Measurements from ENCODE around the gene DUSP5.

The DUSP5 gene

GRCh38 chr10:110481919-110482318 lies 15.8 kb upstream of the DUSP5 start:
- TF ChIP-seq CTCF (IDR thresholded peaks at IDR 0.05; ENCODE audit: low read depth, low read length, poor library complexity, severe bottlenecking) (no peak), EZH2phosphoT487 (IDR thresholded peaks at IDR 0.05; ENCODE audit: borderline replicate concordance, low read length) (no peak)
- Histone ChIP-seq H3K79me2 (ENCODE audit: control insufficient read depth, low read length) (no peaks in the 10 kb centered on the region), H3K4me2 (ENCODE audit: low read length) (no peak overlapping the region), H3K27me3 (ENCODE audit: control insufficient read depth, low read length) (peaks cover 12% of the 10 kb centered on the region), H3K4me1 (ENCODE audit: control insufficient read depth, low read length) (0 out of 2 replicates have a peak, but pooled peaks cover under 1% of the 10 kb centered on the region), H3K36me3 (ENCODE audit: control insufficient read depth, low read length) (no peaks in the 10 kb centered on the region), H3K4me3 (ENCODE audit: low read length) (no peak overlapping the region), H3K27ac (ENCODE audit: low read depth, low read length) (no peak overlapping the region), H4K20me1 (ENCODE audit: control insufficient read depth, insufficient read depth, low read depth, low read length) (no peaks in the 10 kb centered on the region), H3F3A (ENCODE audit: control insufficient read depth, insufficient read depth) (no peaks in the 10 kb centered on the region), H3K9me2 (replicated peaks; ENCODE audit: control insufficient read depth, low read length) (no peaks in the 10 kb centered on the region), H3K9me3 (ENCODE audit: control insufficient read depth, insufficient read depth, low read length) (no peaks in the 10 kb centered on the region)

- Histone ChIP-seq H3K36me3 (ENCODE audit: control insufficient read depth, low read length) (no peaks in the 10 kb centered on the region), H3K9me3 (ENCODE audit: control insufficient read depth, insufficient read depth, low read length) (no peaks in the 10 kb centered on the region), H4K20me1 (ENCODE audit: control insufficient read depth, insufficient read depth, low read depth, low read length) (no peaks in the 10 kb centered on the region), H3K4me3 (ENCODE audit: low read length) (no peak overlapping the region), H3K27me3 (ENCODE audit: control insufficient read depth, low read length) (peaks cover 28% of the 10 kb centered on the region), H3K4me1 (ENCODE audit: control insufficient read depth, low read length) (peaks cover 7% of the 10 kb centered on the region; the same call in 1 of the 2 replicates), H3K9me2 (replicated peaks; ENCODE audit: control insufficient read depth, low read length) (no peaks in the 10 kb centered on the region), H3K4me2 (ENCODE audit: low read length) (no peak overlapping the region), H3K27ac (ENCODE audit: low read depth, low read length) (no peak overlapping the region), H3F3A (ENCODE audit: control insufficient read depth, insufficient read depth) (no peaks in the 10 kb centered on the region), H3K79me2 (ENCODE audit: control insufficient read depth, low read length) (no peaks in the 10 kb centered on the region)
- TF ChIP-seq CTCF (IDR thresholded peaks at IDR 0.05; ENCODE audit: low read depth, low read length, poor library complexity, severe bottlenecking) (no peak), EZH2phosphoT487 (IDR thresholded peaks at IDR 0.05; ENCODE audit: borderline replicate concordance, low read length) (no peak)
Observed at GRCh38 chr10:110483633-110484032, 14.1 kb upstream of the DUSP5 start.

GRCh38 chr10:110485541-110485940 lies 12.2 kb upstream of the DUSP5 start:
- H3K4me2 ChIP-seq (ENCODE audit: low read length) = no peak overlapping the region
- H3K9me3 ChIP-seq (ENCODE audit: control insufficient read depth, insufficient read depth, low read length) = no peaks in the 10 kb centered on the region
- no peak overlapping the region for H3K27ac ChIP-seq (ENCODE audit: low read depth, low read length)
- no peaks in the 10 kb centered on the region for H3K9me2 ChIP-seq (replicated peaks; ENCODE audit: control insufficient read depth, low read length)
- no peaks in the 10 kb centered on the region for H3K79me2 ChIP-seq (ENCODE audit: control insufficient read depth, low read length)
- no peak for TF ChIP-seq CTCF (IDR thresholded peaks at IDR 0.05; ENCODE audit: low read depth, low read length, poor library complexity, severe bottlenecking)
- TF ChIP-seq EZH2phosphoT487 (IDR thresholded peaks at IDR 0.05; ENCODE audit: borderline replicate concordance, low read length) = no peak
- no peak overlapping the region for H3K4me3 ChIP-seq (ENCODE audit: low read length)
- peaks cover 36% of the 10 kb centered on the region for H3K27me3 ChIP-seq (ENCODE audit: control insufficient read depth, low read length)
- no peaks in the 10 kb centered on the region for H3F3A ChIP-seq (ENCODE audit: control insufficient read depth, insufficient read depth)
- no peaks in the 10 kb centered on the region for H3K36me3 ChIP-seq (ENCODE audit: control insufficient read depth, low read length)
- H3K4me1 ChIP-seq (ENCODE audit: control insufficient read depth, low read length) = peaks cover 7% of the 10 kb centered on the region; the same call in 1 of the 2 replicates
- H4K20me1 ChIP-seq (ENCODE audit: control insufficient read depth, insufficient read depth, low read depth, low read length) = no peaks in the 10 kb centered on the region

Data from DOHH2 (cell line).